ENCODE measurements around the gene CUX1. TPM values are rescaled to one million over a fixed set of nuclear protein-coding genes. Genes with fewer than 3 reads are reported as not detected.

The CUX1 gene
- total and polyA plus RNA-seq, 2 of the 13 experiments (the other 11 are each of a cell fraction or from before 2014, with no cell fraction given) = 13.7 to 14.9 TPM

GRCh38 chr7:102152672-102153598, 335.5 kb downstream of the CUX1 start (continued):
- peak; percentile 55; the same call in 1 of the 2 replicates for TF ChIP-seq ZNF503 (CRISPR knock-in tag; IDR thresholded peaks at IDR 0.05)
- TF ChIP-seq ZNF772 (CRISPR knock-in tag; IDR thresholded peaks at IDR 0.05) = peak; percentile 50; the same call in 1 of the 2 replicates
- TF ChIP-seq ZNF121 (CRISPR knock-in tag; IDR thresholded peaks at IDR 0.05) = peak; percentile 39; the same call in 1 of the 2 replicates
- peak; percentile 24; the same call in 1 of the 2 replicates for TF ChIP-seq ARID2 (CRISPR knock-in tag; IDR thresholded peaks at IDR 0.05; ENCODE audit: borderline replicate concordance)
- TF ChIP-seq TEAD3 (CRISPR knock-in tag; optimal IDR thresholded peaks at IDR 0.05; ENCODE audit: borderline replicate concordance) = peak; percentile 13
- no peak for TF ChIP-seq RBAK (CRISPR knock-in tag; IDR thresholded peaks at IDR 0.05)
- TF ChIP-seq, protein P1, sequence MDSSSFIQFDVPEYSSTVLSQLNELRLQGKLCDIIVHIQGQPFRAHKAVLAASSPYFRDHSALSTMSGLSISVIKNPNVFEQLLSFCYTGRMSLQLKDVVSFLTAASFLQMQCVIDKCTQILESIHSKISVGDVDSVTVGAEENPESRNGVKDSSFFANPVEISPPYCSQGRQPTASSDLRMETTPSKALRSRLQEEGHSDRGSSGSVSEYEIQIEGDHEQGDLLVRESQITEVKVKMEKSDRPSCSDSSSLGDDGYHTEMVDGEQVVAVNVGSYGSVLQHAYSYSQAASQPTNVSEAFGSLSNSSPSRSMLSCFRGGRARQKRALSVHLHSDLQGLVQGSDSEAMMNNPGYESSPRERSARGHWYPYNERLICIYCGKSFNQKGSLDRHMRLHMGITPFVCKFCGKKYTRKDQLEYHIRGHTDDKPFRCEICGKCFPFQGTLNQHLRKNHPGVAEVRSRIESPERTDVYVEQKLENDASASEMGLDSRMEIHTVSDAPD (CRISPR knock-in tag; IDR thresholded peaks at IDR 0.05) = peak; percentile 83
- peak; percentile 76 for TF ChIP-seq MED1 (CRISPR knock-in tag; IDR thresholded peaks at IDR 0.05)
- TF ChIP-seq HIC2 (CRISPR knock-in tag; IDR thresholded peaks at IDR 0.05; ENCODE audit: low read depth) = peak; percentile 92
- TF ChIP-seq HMG20B (CRISPR knock-in tag; conservative IDR thresholded peaks at IDR 0.05) = 0 out of 2 replicates have a peak, but pooled peaks have one; percentile 34
- peak; percentile 53; the same call in 1 of the 2 replicates for TF ChIP-seq MAZ (IDR thresholded peaks at IDR 0.05; ENCODE audit: borderline replicate concordance, low read depth, low read length)
- peak; percentile 70; the same call in 1 of the 2 replicates for TF ChIP-seq MAZ (CRISPR knock-in tag; IDR thresholded peaks at IDR 0.05; ENCODE audit: low read depth)
- TF ChIP-seq MED13 (CRISPR knock-in tag; IDR thresholded peaks at IDR 0.05) = no peak
- TF ChIP-seq NR2F6 (IDR thresholded peaks at IDR 0.05) = peak; percentile 47; the same call in 1 of the 2 replicates
- TF ChIP-seq NR2F6 (CRISPR knock-in tag; IDR thresholded peaks at IDR 0.05) = peak; percentile 56
- peak; percentile 29; the same call in 1 of the 2 replicates for TF ChIP-seq ETV5 (CRISPR knock-in tag; IDR thresholded peaks at IDR 0.05; ENCODE audit: borderline replicate concordance)
- TF ChIP-seq CREM (IDR thresholded peaks at IDR 0.05) = peak; percentile 59
- no peak for TF ChIP-seq CREM (CRISPR knock-in tag; IDR thresholded peaks at IDR 0.05)
- peak; percentile 59 for TF ChIP-seq CBX5 (CRISPR knock-in tag; IDR thresholded peaks at IDR 0.05; ENCODE audit: borderline replicate concordance)
- TF ChIP-seq DPF2 (CRISPR knock-in tag; IDR thresholded peaks at IDR 0.05; ENCODE audit: borderline replicate concordance, low read depth) = peak; percentile 56; the same call in 1 of the 2 replicates
- peak; percentile 59 for TF ChIP-seq NR2C2 (CRISPR knock-in tag; IDR thresholded peaks at IDR 0.05; ENCODE audit: borderline replicate concordance)
- peak; percentile 75 for TF ChIP-seq UBTF (CRISPR knock-in tag; IDR thresholded peaks at IDR 0.05)
- TF ChIP-seq ZNF792 (CRISPR knock-in tag; IDR thresholded peaks at IDR 0.05) = peak; percentile 79
